ENCODE measurements around the gene PTPRD.

- TF ChIP-seq, protein P1, sequence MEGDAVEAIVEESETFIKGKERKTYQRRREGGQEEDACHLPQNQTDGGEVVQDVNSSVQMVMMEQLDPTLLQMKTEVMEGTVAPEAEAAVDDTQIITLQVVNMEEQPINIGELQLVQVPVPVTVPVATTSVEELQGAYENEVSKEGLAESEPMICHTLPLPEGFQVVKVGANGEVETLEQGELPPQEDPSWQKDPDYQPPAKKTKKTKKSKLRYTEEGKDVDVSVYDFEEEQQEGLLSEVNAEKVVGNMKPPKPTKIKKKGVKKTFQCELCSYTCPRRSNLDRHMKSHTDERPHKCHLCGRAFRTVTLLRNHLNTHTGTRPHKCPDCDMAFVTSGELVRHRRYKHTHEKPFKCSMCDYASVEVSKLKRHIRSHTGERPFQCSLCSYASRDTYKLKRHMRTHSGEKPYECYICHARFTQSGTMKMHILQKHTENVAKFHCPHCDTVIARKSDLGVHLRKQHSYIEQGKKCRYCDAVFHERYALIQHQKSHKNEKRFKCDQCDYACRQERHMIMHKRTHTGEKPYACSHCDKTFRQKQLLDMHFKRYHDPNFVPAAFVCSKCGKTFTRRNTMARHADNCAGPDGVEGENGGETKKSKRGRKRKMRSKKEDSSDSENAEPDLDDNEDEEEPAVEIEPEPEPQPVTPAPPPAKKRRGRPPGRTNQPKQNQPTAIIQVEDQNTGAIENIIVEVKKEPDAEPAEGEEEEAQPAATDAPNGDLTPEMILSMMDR (IDR thresholded peaks at IDR 0.05; ENCODE audit: low read depth, low read length, poor library complexity, severe bottlenecking), result no peak
- no peak for TF ChIP-seq EZH2phosphoT487 (IDR thresholded peaks at IDR 0.05; ENCODE audit: borderline replicate concordance, low read length)
Measured at GRCh38 chr9:9538766-9539165, 1074.0 kb downstream of the PTPRD start.

Measured in DOHH2 (cell line).